Stimulated activated CD4-positive, alpha-beta T cell treated with anti-CD3 and anti-CD28 coated beads, Interleukin-2, amount 100 ng/mL, for 4 hours (primary cell): ENCODE results near the gene NFATC2IP.
A peak's percentile ranks its signal among the peaks of the same experiment; 100 is the strongest.
"Not testable (repeated sequence)": the region's sequence is repeated elsewhere in the genome, so short reads cannot be mapped to it uniquely, and the experiment has no call there.

Experiments
- DNase-seq: peaks from one replicate; pipeline ENCODE4 v3.0.0-alpha.2; 2020; ENCODE audit warnings: low read depth

NFATC2IP gene

GRCh38 chr16:28999577-28999976 lies 48.8 kb downstream of the NFATC2IP start:
- no peak for DNase-seq

GRCh38 chr16:29000019-29000418 lies 49.3 kb downstream of the NFATC2IP start:
- DNase-seq, result no peak

- DNase-seq, result not testable (repeated sequence)
These were observed 53.9 kb downstream of the NFATC2IP start for GRCh38 chr16:29004496-29005139.

- peak; percentile 67 for DNase-seq
These were observed 57.2 kb downstream of the NFATC2IP start for GRCh38 chr16:29007730-29008593.

- no peak for DNase-seq
These were observed 58.5 kb downstream of the NFATC2IP start for GRCh38 chr16:29009050-29009837.

GRCh38 chr16:29009838-29010166 lies 59.1 kb downstream of the NFATC2IP start:
- DNase-seq, result no peak

GRCh38 chr16:29011112-29011511 lies 60.4 kb downstream of the NFATC2IP start:
- DNase-seq, result no peak

- DNase-seq, result no peak
These were observed 61.1 kb downstream of the NFATC2IP start for GRCh38 chr16:29011851-29012250.

- no peak for DNase-seq
These were observed 62.3 kb downstream of the NFATC2IP start for GRCh38 chr16:29012913-29013553.

GRCh38 chr16:29014561-29015069 lies 63.9 kb downstream of the NFATC2IP start:
- no peak for DNase-seq
